ENCODE data around the gene KIF14.

KIF14 gene

GRCh38 chr1:200602632-200603031, 17.9 kb downstream of the KIF14 start:
- no peak overlapping the region for H3K4me3 ChIP-seq (ENCODE audit: insufficient read depth, low read length, poor library complexity, severe bottlenecking)
- no peaks in the 10 kb centered on the region for H3K9me3 ChIP-seq (ENCODE audit: insufficient read depth, low read length)
- no peaks in the 10 kb centered on the region; the same call in 1 of the 2 replicates for H4K20me1 ChIP-seq (ENCODE audit: low read depth, low read length)
- peaks cover 75% of the 10 kb centered on the region for H3K36me3 ChIP-seq (ENCODE audit: low read length)
- no peaks in the 10 kb centered on the region for H3K9me2 ChIP-seq (replicated peaks; ENCODE audit: insufficient read depth, low read length)
- H3K79me2 ChIP-seq (ENCODE audit: insufficient read depth, low read length) = no peaks in the 10 kb centered on the region
- H3F3A ChIP-seq (ENCODE audit: insufficient read depth) = no peaks in the 10 kb centered on the region
- no peak overlapping the region for H3K27ac ChIP-seq (ENCODE audit: low read depth, low read length)
- TF ChIP-seq EZH2phosphoT487 (conservative IDR thresholded peaks at IDR 0.05; ENCODE audit: low read length) (no peak), CTCF (IDR thresholded peaks at IDR 0.05; ENCODE audit: insufficient read depth, low read length, poor library complexity, severe bottlenecking) (no peak)
- no peak overlapping the region for H3K4me2 ChIP-seq (ENCODE audit: low read depth, low read length, poor library complexity, severe bottlenecking)
- H2AFZ ChIP-seq (ENCODE audit: low read depth, low read length, severe bottlenecking) = no peak overlapping the region
- no peaks in the 10 kb centered on the region for H3K27me3 ChIP-seq (ENCODE audit: low read length)
- no peak overlapping the region for H3K9ac ChIP-seq (ENCODE audit: low read length)

- H3K79me2 ChIP-seq (ENCODE audit: insufficient read depth, low read length) = no peaks in the 10 kb centered on the region
These were observed 30.6 kb downstream of the KIF14 start for GRCh38 chr1:200590001-200590400.

GRCh38 chr1:200588698-200589097, 31.9 kb downstream of the KIF14 start:
- no peak overlapping the region for H3K4me3 ChIP-seq (ENCODE audit: insufficient read depth, low read length, poor library complexity, severe bottlenecking)
- no peak overlapping the region for H3K4me2 ChIP-seq (ENCODE audit: low read depth, low read length, poor library complexity, severe bottlenecking)
- no peaks in the 10 kb centered on the region for H3F3A ChIP-seq (ENCODE audit: insufficient read depth)
- no peak overlapping the region for H2AFZ ChIP-seq (ENCODE audit: low read depth, low read length, severe bottlenecking)
- H4K20me1 ChIP-seq (ENCODE audit: low read depth, low read length) = no peaks in the 10 kb centered on the region
- H3K79me2 ChIP-seq (ENCODE audit: insufficient read depth, low read length) = no peaks in the 10 kb centered on the region
- H3K27me3 ChIP-seq (ENCODE audit: low read length) = no peaks in the 10 kb centered on the region
- no peaks in the 10 kb centered on the region for H3K9me3 ChIP-seq (ENCODE audit: insufficient read depth, low read length)
- H3K9me2 ChIP-seq (replicated peaks; ENCODE audit: insufficient read depth, low read length) = no peaks in the 10 kb centered on the region
- no peak overlapping the region for H3K9ac ChIP-seq (ENCODE audit: low read length)
- H3K36me3 ChIP-seq (ENCODE audit: low read length) = peaks cover 18% of the 10 kb centered on the region; the same call in 1 of the 2 replicates
- H3K27ac ChIP-seq (ENCODE audit: low read depth, low read length) = no peak overlapping the region
- TF ChIP-seq EZH2phosphoT487 (conservative IDR thresholded peaks at IDR 0.05; ENCODE audit: low read length) = no peak
- no peak for TF ChIP-seq CTCF (IDR thresholded peaks at IDR 0.05; ENCODE audit: insufficient read depth, low read length, poor library complexity, severe bottlenecking)

More at GRCh38 chr1:200590001-200590400, 30.6 kb downstream of the KIF14 start:
- Histone ChIP-seq H3K27ac (ENCODE audit: low read depth, low read length) (no peak overlapping the region), H3K4me2 (ENCODE audit: low read depth, low read length, poor library complexity, severe bottlenecking) (no peak overlapping the region), H3K4me3 (ENCODE audit: insufficient read depth, low read length, poor library complexity, severe bottlenecking) (no peak overlapping the region), H3K9ac (ENCODE audit: low read length) (no peak overlapping the region), H3K36me3 (ENCODE audit: low read length) (peaks cover 15% of the 10 kb centered on the region; the same call in 1 of the 2 replicates), H2AFZ (ENCODE audit: low read depth, low read length, severe bottlenecking) (no peak overlapping the region), H3F3A (ENCODE audit: insufficient read depth) (no peaks in the 10 kb centered on the region), H3K9me2 (replicated peaks; ENCODE audit: insufficient read depth, low read length) (no peaks in the 10 kb centered on the region), H4K20me1 (ENCODE audit: low read depth, low read length) (no peaks in the 10 kb centered on the region), H3K27me3 (ENCODE audit: low read length) (no peaks in the 10 kb centered on the region), H3K9me3 (ENCODE audit: insufficient read depth, low read length) (no peaks in the 10 kb centered on the region)
- TF ChIP-seq EZH2phosphoT487 (conservative IDR thresholded peaks at IDR 0.05; ENCODE audit: low read length) = no peak
- TF ChIP-seq CTCF (IDR thresholded peaks at IDR 0.05; ENCODE audit: insufficient read depth, low read length, poor library complexity, severe bottlenecking) = no peak
